D721Med (cell line): ENCODE measurements around the gene TANGO6.

ENCODE experiments used
- DNase-seq: peaks from one replicate; pipeline ENCODE4 v3.0.0; 2011; ENCODE audit warnings: low spot score; ENCODE audit not compliant: insufficient read length
- FAIRE-seq: peaks from 2 replicates; lab custom pipeline; 2011; peaks lifted over from hg19 to GRCh38; lab: Jason Lieb, UNC
- CTCF ChIP-seq: IDR thresholded peaks from 2 replicates; pipeline ENCODE4 v1.5.1; 2012; ENCODE audit warnings: mild to moderate bottlenecking, control low read depth; ENCODE audit not compliant: insufficient read depth; ENCODE audit errors: missing control alignments

Gene TANGO6

GRCh38 chr16:68909099-68909733, 65.9 kb downstream of the TANGO6 start:
- no peak for DNase-seq
- no peak for FAIRE-seq
- TF ChIP-seq CTCF, result no peak

DNA sequence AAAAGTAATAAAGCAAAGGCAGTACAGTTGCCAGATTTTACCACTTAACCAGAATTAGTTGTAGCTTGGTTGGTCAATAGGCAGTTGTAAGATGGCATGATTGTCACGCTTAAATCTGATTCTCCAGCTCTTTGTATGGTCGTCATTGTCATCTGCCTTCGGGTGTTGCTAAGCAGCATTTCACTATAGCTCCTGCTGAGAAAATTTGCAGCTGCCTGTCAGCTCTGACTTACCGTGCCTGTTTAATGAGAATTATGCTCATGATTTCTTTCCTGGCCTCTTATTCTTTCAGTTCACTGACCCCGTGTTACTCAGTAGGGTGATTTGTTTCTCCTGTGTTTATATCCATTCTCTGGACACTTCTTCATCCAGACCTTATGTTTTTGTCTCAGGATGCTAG, 66.7 kb downstream of the TANGO6 start:
- no peak for FAIRE-seq
- no peak for TF ChIP-seq CTCF
- no peak for DNase-seq

GRCh38 chr16:68915589-68915988, 72.3 kb downstream of the TANGO6 start:
- FAIRE-seq (no peak), DNase-seq (no peak)
- no peak for TF ChIP-seq CTCF

GRCh38 chr16:68917541-68917940, 74.2 kb downstream of the TANGO6 start:
- TF ChIP-seq CTCF, result no peak
- FAIRE-seq (no peak), DNase-seq (no peak)

DNA sequence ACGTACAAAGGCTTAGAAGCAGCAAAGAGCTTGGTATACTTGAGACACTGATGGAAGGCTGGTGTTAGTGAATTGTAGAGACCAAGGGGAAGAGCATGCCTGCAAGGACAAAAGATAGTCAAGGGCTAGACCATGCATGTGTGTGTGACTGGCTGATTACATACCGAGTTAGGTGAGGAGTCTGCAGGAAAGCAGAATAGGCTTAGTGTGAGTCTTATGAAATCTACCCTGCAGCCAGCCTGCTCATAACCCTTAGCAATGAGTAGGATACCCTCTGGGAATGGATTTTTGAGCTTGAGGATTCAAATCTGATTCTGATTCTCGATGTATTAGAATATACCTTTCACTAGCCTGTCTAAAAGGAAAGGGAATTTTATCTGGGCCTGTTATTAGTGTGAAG, 77.0 kb downstream of the TANGO6 start:
- TF ChIP-seq CTCF, result no peak
- FAIRE-seq (no peak), DNase-seq (no peak)

DNA sequence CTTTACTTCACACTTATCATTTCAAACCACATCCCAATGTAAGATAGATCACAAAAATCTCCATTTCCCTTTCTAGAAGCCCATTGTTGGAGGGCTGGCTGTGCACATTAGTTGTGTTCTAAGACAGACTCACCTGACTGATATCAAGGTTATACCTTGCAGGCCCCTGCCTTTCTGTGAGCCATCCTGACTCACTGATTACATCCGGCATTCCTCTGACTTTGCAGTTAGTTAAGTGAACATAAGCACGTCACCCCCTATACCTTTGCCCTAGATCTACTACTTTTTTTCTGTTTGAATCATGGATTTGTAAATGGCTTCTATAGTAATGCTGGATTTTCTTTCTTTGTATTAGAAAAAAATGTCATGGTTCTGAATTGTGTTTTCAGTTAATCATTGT, 78.3 kb downstream of the TANGO6 start:
- FAIRE-seq (no peak), DNase-seq (no peak)
- TF ChIP-seq CTCF, result no peak

- DNase-seq (no peak), FAIRE-seq (no peak)
- no peak for TF ChIP-seq CTCF
Observed at GRCh38 chr16:68923116-68923515, 79.8 kb downstream of the TANGO6 start.
